HepG2 (cell line): ENCODE measurements around the gene NOL4L. TPM values are rescaled to one million over a fixed set of nuclear protein-coding genes. Genes with fewer than 3 reads are reported as not detected.
A peak's percentile ranks its signal among the peaks of the same experiment; 100 is the strongest.

Experiments
- CHD2 ChIP-seq: IDR thresholded peaks from 2 replicates; pipeline ENCODE4 v1.6.1; 2011; ENCODE audit warnings: low read depth, low read length, improper control_type of control experiment
- E2F2 ChIP-seq: sonication (generic); formaldehyde crosslinking; IDR thresholded peaks from 2 replicates; pipeline ENCODE4 v1.4.0; 2020; ENCODE audit warnings: missing genetic modification reagents, borderline replicate concordance
- IRX3 ChIP-seq: sonication (generic); formaldehyde crosslinking; IDR thresholded peaks from 2 replicates; pipeline ENCODE4 v1.8.1; 2023; ENCODE audit warnings: mild to moderate bottlenecking, low read depth, missing genetic modification reagents, borderline replicate concordance
- JUND ChIP-seq: sonication (generic); formaldehyde crosslinking; IDR thresholded peaks from 2 replicates; pipeline ENCODE4 v1.8.0; 2022; ENCODE audit warnings: mild to moderate bottlenecking, missing genetic modification reagents
- KLF15 ChIP-seq: sonication (generic); formaldehyde crosslinking; IDR thresholded peaks from 2 replicates; pipeline ENCODE4 v1.8.1; 2023; ENCODE audit warnings: borderline replicate concordance, mild to moderate bottlenecking, inconsistent platforms, missing genetic modification reagents, mixed read lengths
- MLXIP ChIP-seq: sonication (generic); formaldehyde crosslinking; IDR thresholded peaks from 2 replicates; pipeline ENCODE4 v1.9.0; 2021; ENCODE audit warnings: missing genetic modification reagents, borderline replicate concordance
- MZF1 ChIP-seq: sonication (generic); formaldehyde crosslinking; IDR thresholded peaks from 2 replicates; pipeline ENCODE4 v1.8.1; 2023; ENCODE audit warnings: mild to moderate bottlenecking, missing genetic modification reagents, borderline replicate concordance
- PRDM10 ChIP-seq: sonication (generic); formaldehyde crosslinking; IDR thresholded peaks from 2 replicates; pipeline ENCODE4 v1.4.0; 2020; ENCODE audit warnings: low read depth, missing genetic modification reagents
- REL ChIP-seq: sonication (generic); formaldehyde crosslinking; conservative IDR thresholded peaks from 2 replicates; pipeline ENCODE4 v1.8.0; 2022; ENCODE audit warnings: mild to moderate bottlenecking, missing genetic modification reagents, moderate library complexity
- REXO4 ChIP-seq: sonication (generic); formaldehyde crosslinking; IDR thresholded peaks from 2 replicates; pipeline ENCODE4 v1.8.0; 2022; ENCODE audit warnings: missing genetic modification reagents, mild to moderate bottlenecking, borderline replicate concordance
- SNAPC5 ChIP-seq: sonication (generic); formaldehyde crosslinking; IDR thresholded peaks from 2 replicates; pipeline ENCODE4 v1.8.1; 2023; ENCODE audit warnings: mild to moderate bottlenecking, missing genetic modification reagents, borderline replicate concordance
- YEATS4 ChIP-seq: sonication (generic); formaldehyde crosslinking; IDR thresholded peaks from 2 replicates; pipeline ENCODE4 v1.4.0; 2020; ENCODE audit warnings: missing genetic modification reagents, borderline replicate concordance
- ZNF224 ChIP-seq: sonication (generic); formaldehyde crosslinking; IDR thresholded peaks from 2 replicates; pipeline ENCODE4 v1.5.0; 2020; ENCODE audit warnings: mild to moderate bottlenecking, missing genetic modification reagents
- ZNF326 ChIP-seq: sonication (generic); formaldehyde crosslinking; IDR thresholded peaks from 2 replicates; pipeline ENCODE4 v1.4.0; 2020; ENCODE audit warnings: missing genetic modification reagents, borderline replicate concordance
- ZNF33B ChIP-seq: sonication (generic); formaldehyde crosslinking; IDR thresholded peaks from 2 replicates; pipeline ENCODE4 v1.5.1; 2020; ENCODE audit warnings: mild to moderate bottlenecking, missing genetic modification reagents
- ZNF605 ChIP-seq: sonication (generic); formaldehyde crosslinking; IDR thresholded peaks from 2 replicates; pipeline ENCODE4 v1.8.0; 2022; ENCODE audit warnings: mild to moderate bottlenecking, missing genetic modification reagents
- ZNF703 ChIP-seq: sonication (generic); formaldehyde crosslinking; IDR thresholded peaks from 2 replicates; pipeline ENCODE4 v1.5.1; 2020; ENCODE audit warnings: missing genetic modification reagents, mild to moderate bottlenecking, moderate library complexity, borderline replicate concordance
- ZNF83 ChIP-seq: sonication (generic); formaldehyde crosslinking; IDR thresholded peaks from 2 replicates; pipeline ENCODE4 v1.4.0; 2020; ENCODE audit warnings: missing genetic modification reagents, mild to moderate bottlenecking, borderline replicate concordance
- ZSCAN9 ChIP-seq: IDR thresholded peaks from 2 replicates; pipeline ENCODE4 v1.6.1; 2016; ENCODE audit warnings: borderline replicate concordance
- polyA plus RNA-seq, 8 experiments: library from polyadenylated mRNA; depleted of rRNA in 3 of 8; stranded (reverse) in 7 of 8; unstranded in 1 of 8; fragments of >200 nt; fragmentation: Illumina TruSeq in 4 of 8; extraction: Trizol in 4 of 8; gene quantifications; 2 replicates each; pipeline versions ENCODE4 v1.2.1 to v1.2.3, GENCODE V29; 2011 to 2016; ENCODE audit warnings: low read depth in 4 of 8, missing spikeins in 1 of 8, mixed read lengths in 1 of 8; ENCODE audit not compliant: insufficient read depth in 1 of 8
- total RNA-seq, 5 experiments: library from RNA; depleted of rRNA; stranded (reverse); fragments of >200 nt; fragmentation: Illumina TruSeq; extraction: Trizol; gene quantifications; 2 replicates each; pipeline ENCODE4 v1.2.3, GENCODE V29; 2016; ENCODE audit warnings: low read depth in 1 of 5

Gene NOL4L
- total and polyA plus RNA-seq, 2 of the 13 experiments (the other 11 are each of a cell fraction or from before 2014, with no cell fraction given): 16.6 to 35.4 TPM

- TF ChIP-seq MLXIP (peak; percentile 65; the same call in 1 of the 2 replicates), PRDM10 (peak; percentile 46; the same call in 1 of the 2 replicates), YEATS4 (peak; percentile 80; the same call in 1 of the 2 replicates), MZF1 (CRISPR knock-in tag) (no peak), ZNF33B (CRISPR knock-in tag) (no peak), ZNF605 (CRISPR knock-in tag) (peak; percentile 77; the same call in 1 of the 2 replicates), REL (CRISPR knock-in tag) (peak; percentile 76; the same call in 1 of the 2 replicates), KLF15 (no peak), ZNF224 (no peak), ZSCAN9 (0 out of 2 replicates have a peak, but pooled peaks have one; percentile 65), ZNF703 (CRISPR knock-in tag) (no peak), IRX3 (CRISPR knock-in tag) (no peak; the same call in 1 of the 2 replicates), ZNF326 (CRISPR knock-in tag) (peak; percentile 19; the same call in 1 of the 2 replicates), ZNF83 (no peak; the same call in 1 of the 2 replicates), JUND (CRISPR knock-in tag) (peak; percentile 62), E2F2 (CRISPR knock-in tag) (no peak), SNAPC5 (CRISPR knock-in tag) (no peak), CHD2 (no peak), REXO4 (no peak)
Measured at GRCh38 chr20:32539817-32540675, 45.1 kb downstream of the NOL4L start (continued).
